ENCODE measurements around the gene PPM1E. TPM values are rescaled to one million over a fixed set of nuclear protein-coding genes. Genes with fewer than 3 reads are reported as not detected.
"Not testable (repeated sequence)": the region's sequence is repeated elsewhere in the genome, so short reads cannot be mapped to it uniquely, and the experiment has no call there.

Gene PPM1E
- polyA plus RNA-seq, 1 donor from 2014 or later = 39.5 TPM

GRCh38 chr17:58954358-58954757 is 198.7 kb downstream of the PPM1E start:
- H3K27ac ChIP-seq (ENCODE audit: low read length); H3K9me2 ChIP-seq (ENCODE audit: insufficient read depth, low read length); H3K9me3 ChIP-seq (ENCODE audit: low read length); H2AFZ ChIP-seq (ENCODE audit: low read depth, low read length); H3K9ac ChIP-seq (ENCODE audit: low read length); H4K20me1 ChIP-seq (ENCODE audit: insufficient read depth); H3K27me3 ChIP-seq (ENCODE audit: insufficient read depth, low read depth, low read length); H3K36me3 ChIP-seq (ENCODE audit: insufficient read depth, low read length); H3K4me2 ChIP-seq (ENCODE audit: low read length); H3K4me3 ChIP-seq (ENCODE audit: low read length); H3K79me2 ChIP-seq (replicated peaks; ENCODE audit: insufficient read depth, low read length); H3F3A ChIP-seq (ENCODE audit: insufficient read depth, low read length, poor library complexity, severe bottlenecking): not testable (repeated sequence)

- Histone ChIP-seq H2AFZ (ENCODE audit: low read depth, low read length) (no peak overlapping the region), H3K79me2 (replicated peaks; ENCODE audit: insufficient read depth, low read length) (no peaks in the 10 kb centered on the region), H4K20me1 (ENCODE audit: insufficient read depth) (no peaks in the 10 kb centered on the region), H3K4me3 (ENCODE audit: low read length) (no peak overlapping the region), H3K9me3 (ENCODE audit: low read length) (no peaks in the 10 kb centered on the region), H3K4me2 (ENCODE audit: low read length) (no peak overlapping the region), H3F3A (ENCODE audit: insufficient read depth, low read length, poor library complexity, severe bottlenecking) (no peaks in the 10 kb centered on the region), H3K27ac (ENCODE audit: low read length) (no peak overlapping the region), H3K9ac (ENCODE audit: low read length) (no peak overlapping the region), H3K27me3 (ENCODE audit: insufficient read depth, low read depth, low read length) (no peaks in the 10 kb centered on the region), H3K36me3 (ENCODE audit: insufficient read depth, low read length) (no peaks in the 10 kb centered on the region), H3K9me2 (ENCODE audit: insufficient read depth, low read length) (no peaks in the 10 kb centered on the region)
- TF ChIP-seq RAD21 (conservative IDR thresholded peaks at IDR 0.05) (no peak), POLR2AphosphoS5 (IDR thresholded peaks at IDR 0.05) (no peak), SMC3 (conservative IDR thresholded peaks at IDR 0.05; ENCODE audit: poor library complexity) (no peak), TAF1 (IDR thresholded peaks at IDR 0.05; ENCODE audit: low read depth) (no peak), EZH2 (IDR thresholded peaks at IDR 0.05; ENCODE audit: borderline replicate concordance, insufficient read depth, low read length, poor library complexity, severe bottlenecking) (no peak), MXI1 (conservative IDR thresholded peaks at IDR 0.05; ENCODE audit: poor library complexity, severe bottlenecking) (no peak), EP300 (conservative IDR thresholded peaks at IDR 0.05; ENCODE audit: poor library complexity, severe bottlenecking) (no peak), CTCF (IDR thresholded peaks at IDR 0.05; ENCODE audit: poor library complexity, severe bottlenecking) (no peak)
- TF ChIP-seq, protein P1, sequence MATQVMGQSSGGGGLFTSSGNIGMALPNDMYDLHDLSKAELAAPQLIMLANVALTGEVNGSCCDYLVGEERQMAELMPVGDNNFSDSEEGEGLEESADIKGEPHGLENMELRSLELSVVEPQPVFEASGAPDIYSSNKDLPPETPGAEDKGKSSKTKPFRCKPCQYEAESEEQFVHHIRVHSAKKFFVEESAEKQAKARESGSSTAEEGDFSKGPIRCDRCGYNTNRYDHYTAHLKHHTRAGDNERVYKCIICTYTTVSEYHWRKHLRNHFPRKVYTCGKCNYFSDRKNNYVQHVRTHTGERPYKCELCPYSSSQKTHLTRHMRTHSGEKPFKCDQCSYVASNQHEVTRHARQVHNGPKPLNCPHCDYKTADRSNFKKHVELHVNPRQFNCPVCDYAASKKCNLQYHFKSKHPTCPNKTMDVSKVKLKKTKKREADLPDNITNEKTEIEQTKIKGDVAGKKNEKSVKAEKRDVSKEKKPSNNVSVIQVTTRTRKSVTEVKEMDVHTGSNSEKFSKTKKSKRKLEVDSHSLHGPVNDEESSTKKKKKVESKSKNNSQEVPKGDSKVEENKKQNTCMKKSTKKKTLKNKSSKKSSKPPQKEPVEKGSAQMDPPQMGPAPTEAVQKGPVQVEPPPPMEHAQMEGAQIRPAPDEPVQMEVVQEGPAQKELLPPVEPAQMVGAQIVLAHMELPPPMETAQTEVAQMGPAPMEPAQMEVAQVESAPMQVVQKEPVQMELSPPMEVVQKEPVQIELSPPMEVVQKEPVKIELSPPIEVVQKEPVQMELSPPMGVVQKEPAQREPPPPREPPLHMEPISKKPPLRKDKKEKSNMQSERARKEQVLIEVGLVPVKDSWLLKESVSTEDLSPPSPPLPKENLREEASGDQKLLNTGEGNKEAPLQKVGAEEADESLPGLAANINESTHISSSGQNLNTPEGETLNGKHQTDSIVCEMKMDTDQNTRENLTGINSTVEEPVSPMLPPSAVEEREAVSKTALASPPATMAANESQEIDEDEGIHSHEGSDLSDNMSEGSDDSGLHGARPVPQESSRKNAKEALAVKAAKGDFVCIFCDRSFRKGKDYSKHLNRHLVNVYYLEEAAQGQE (IDR thresholded peaks at IDR 0.05; ENCODE audit: borderline replicate concordance) = no peak
Measured at GRCh38 chr17:58956997-58957724, 201.5 kb downstream of the PPM1E start.

DNA sequence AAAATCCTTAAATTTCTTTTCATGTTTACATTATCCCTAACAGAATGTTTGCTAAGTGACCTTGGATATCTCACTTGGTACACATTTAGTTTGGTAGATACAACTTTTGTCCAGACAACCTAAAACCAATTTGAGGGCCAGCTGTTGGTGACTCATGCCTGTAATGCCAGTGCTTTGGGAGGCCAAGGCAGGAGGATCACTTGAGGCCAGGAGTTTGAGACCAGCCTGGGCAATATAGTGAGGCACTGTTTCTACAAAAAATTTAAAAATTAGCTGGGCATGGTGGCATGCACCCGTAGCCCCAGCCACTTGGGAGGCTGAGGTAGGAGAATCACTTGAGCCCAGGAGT is 202.0 kb downstream of the PPM1E start:
- not testable (repeated sequence) for H3K9me2 ChIP-seq (ENCODE audit: insufficient read depth, low read length); H3K4me3 ChIP-seq (ENCODE audit: low read length); H3K4me2 ChIP-seq (ENCODE audit: low read length); H3K79me2 ChIP-seq (replicated peaks; ENCODE audit: insufficient read depth, low read length); H2AFZ ChIP-seq (ENCODE audit: low read depth, low read length); H3K36me3 ChIP-seq (ENCODE audit: insufficient read depth, low read length); H3K27ac ChIP-seq (ENCODE audit: low read length); H3K9me3 ChIP-seq (ENCODE audit: low read length); H3F3A ChIP-seq (ENCODE audit: insufficient read depth, low read length, poor library complexity, severe bottlenecking); H3K9ac ChIP-seq (ENCODE audit: low read length); H4K20me1 ChIP-seq (ENCODE audit: insufficient read depth); H3K27me3 ChIP-seq (ENCODE audit: insufficient read depth, low read depth, low read length)
